ENCODE data around the gene PBX2. TPM values are rescaled to one million over a fixed set of nuclear protein-coding genes. Genes with fewer than 3 reads are reported as not detected.

Gene PBX2
- total RNA-seq, 1 experiment from 2014 or later = 130 TPM

GRCh38 chr6:32175711-32176475, 14.1 kb downstream of the PBX2 start, which contains the start of gene AGPAT1 (continued):
- TF ChIP-seq, protein P1, sequence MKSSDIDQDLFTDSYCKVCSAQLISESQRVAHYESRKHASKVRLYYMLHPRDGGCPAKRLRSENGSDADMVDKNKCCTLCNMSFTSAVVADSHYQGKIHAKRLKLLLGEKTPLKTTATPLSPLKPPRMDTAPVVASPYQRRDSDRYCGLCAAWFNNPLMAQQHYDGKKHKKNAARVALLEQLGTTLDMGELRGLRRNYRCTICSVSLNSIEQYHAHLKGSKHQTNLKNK (CRISPR knock-in tag; IDR thresholded peaks at IDR 0.05) = no peak
- TF ChIP-seq IRF2 (CRISPR knock-in tag; IDR thresholded peaks at IDR 0.05; ENCODE audit: borderline replicate concordance, low read depth) = no peak
- TF ChIP-seq ZNF396 (CRISPR knock-in tag; IDR thresholded peaks at IDR 0.05; ENCODE audit: borderline replicate concordance) = no peak
- no peak for TF ChIP-seq ELF4 (CRISPR knock-in tag; IDR thresholded peaks at IDR 0.05; ENCODE audit: low read depth)
- no peak for TF ChIP-seq OVOL2 (CRISPR knock-in tag; IDR thresholded peaks at IDR 0.05; ENCODE audit: borderline replicate concordance)
- TF ChIP-seq NR2C2 (CRISPR knock-in tag; IDR thresholded peaks at IDR 0.05) = no peak
- TF ChIP-seq NFE2L1 (CRISPR knock-in tag; IDR thresholded peaks at IDR 0.05) = no peak
- no peak for TF ChIP-seq JAZF1 (CRISPR knock-in tag; IDR thresholded peaks at IDR 0.05)
- no peak for TF ChIP-seq SMAD3 (CRISPR knock-in tag; IDR thresholded peaks at IDR 0.05; ENCODE audit: borderline replicate concordance)
- TF ChIP-seq, protein P2, sequence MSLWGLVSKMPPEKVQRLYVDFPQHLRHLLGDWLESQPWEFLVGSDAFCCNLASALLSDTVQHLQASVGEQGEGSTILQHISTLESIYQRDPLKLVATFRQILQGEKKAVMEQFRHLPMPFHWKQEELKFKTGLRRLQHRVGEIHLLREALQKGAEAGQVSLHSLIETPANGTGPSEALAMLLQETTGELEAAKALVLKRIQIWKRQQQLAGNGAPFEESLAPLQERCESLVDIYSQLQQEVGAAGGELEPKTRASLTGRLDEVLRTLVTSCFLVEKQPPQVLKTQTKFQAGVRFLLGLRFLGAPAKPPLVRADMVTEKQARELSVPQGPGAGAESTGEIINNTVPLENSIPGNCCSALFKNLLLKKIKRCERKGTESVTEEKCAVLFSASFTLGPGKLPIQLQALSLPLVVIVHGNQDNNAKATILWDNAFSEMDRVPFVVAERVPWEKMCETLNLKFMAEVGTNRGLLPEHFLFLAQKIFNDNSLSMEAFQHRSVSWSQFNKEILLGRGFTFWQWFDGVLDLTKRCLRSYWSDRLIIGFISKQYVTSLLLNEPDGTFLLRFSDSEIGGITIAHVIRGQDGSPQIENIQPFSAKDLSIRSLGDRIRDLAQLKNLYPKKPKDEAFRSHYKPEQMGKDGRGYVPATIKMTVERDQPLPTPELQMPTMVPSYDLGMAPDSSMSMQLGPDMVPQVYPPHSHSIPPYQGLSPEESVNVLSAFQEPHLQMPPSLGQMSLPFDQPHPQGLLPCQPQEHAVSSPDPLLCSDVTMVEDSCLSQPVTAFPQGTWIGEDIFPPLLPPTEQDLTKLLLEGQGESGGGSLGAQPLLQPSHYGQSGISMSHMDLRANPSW (CRISPR knock-in tag; conservative IDR thresholded peaks at IDR 0.05; ENCODE audit: low read depth) = no peak
- peak; percentile 17; the same call in 1 of the 2 replicates for TF ChIP-seq MAX (CRISPR knock-in tag; IDR thresholded peaks at IDR 0.05)
- no peak for TF ChIP-seq KAT7 (CRISPR knock-in tag; IDR thresholded peaks at IDR 0.05; ENCODE audit: borderline replicate concordance)
- 0 out of 2 replicates have a peak, but pooled peaks have one; percentile 42 for TF ChIP-seq CREM (CRISPR knock-in tag; IDR thresholded peaks at IDR 0.05)
- TF ChIP-seq, protein P3, sequence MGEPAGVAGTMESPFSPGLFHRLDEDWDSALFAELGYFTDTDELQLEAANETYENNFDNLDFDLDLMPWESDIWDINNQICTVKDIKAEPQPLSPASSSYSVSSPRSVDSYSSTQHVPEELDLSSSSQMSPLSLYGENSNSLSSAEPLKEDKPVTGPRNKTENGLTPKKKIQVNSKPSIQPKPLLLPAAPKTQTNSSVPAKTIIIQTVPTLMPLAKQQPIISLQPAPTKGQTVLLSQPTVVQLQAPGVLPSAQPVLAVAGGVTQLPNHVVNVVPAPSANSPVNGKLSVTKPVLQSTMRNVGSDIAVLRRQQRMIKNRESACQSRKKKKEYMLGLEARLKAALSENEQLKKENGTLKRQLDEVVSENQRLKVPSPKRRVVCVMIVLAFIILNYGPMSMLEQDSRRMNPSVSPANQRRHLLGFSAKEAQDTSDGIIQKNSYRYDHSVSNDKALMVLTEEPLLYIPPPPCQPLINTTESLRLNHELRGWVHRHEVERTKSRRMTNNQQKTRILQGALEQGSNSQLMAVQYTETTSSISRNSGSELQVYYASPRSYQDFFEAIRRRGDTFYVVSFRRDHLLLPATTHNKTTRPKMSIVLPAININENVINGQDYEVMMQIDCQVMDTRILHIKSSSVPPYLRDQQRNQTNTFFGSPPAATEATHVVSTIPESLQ (CRISPR knock-in tag; IDR thresholded peaks at IDR 0.05) = no peak
- peak; percentile 76 for TF ChIP-seq SP1 (CRISPR knock-in tag; conservative IDR thresholded peaks at IDR 0.05)
- TF ChIP-seq, protein P4, sequence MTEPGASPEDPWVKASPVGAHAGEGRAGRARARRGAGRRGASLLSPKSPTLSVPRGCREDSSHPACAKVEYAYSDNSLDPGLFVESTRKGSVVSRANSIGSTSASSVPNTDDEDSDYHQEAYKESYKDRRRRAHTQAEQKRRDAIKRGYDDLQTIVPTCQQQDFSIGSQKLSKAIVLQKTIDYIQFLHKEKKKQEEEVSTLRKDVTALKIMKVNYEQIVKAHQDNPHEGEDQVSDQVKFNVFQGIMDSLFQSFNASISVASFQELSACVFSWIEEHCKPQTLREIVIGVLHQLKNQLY (CRISPR knock-in tag; IDR thresholded peaks at IDR 0.05) = no peak
- no peak for TF ChIP-seq GABPB1 (CRISPR knock-in tag; IDR thresholded peaks at IDR 0.05)
- peak; percentile 67 for TF ChIP-seq NFYB (CRISPR knock-in tag; conservative IDR thresholded peaks at IDR 0.05; ENCODE audit: low read depth)

- POLR2A ChIA-PET = no interaction called here
- no peak for ATAC-seq
These were observed 14.7 kb downstream of the PBX2 start for GRCh38 chr6:32175322-32175710.

More at GRCh38 chr6:32175322-32175710, 14.7 kb downstream of the PBX2 start:
- Mint-ChIP-seq H3K4me1 (peaks cover 38% of the 10 kb centered on the region), H3K36me3 (peaks cover 21% of the 10 kb centered on the region), H3K4me3 (peak overlapping the region; percentile 82), H3K27ac (no peak overlapping the region), H3K9me3 (no peaks in the 10 kb centered on the region), H3K27me3 (ENCODE audit: low read depth) (no peaks in the 10 kb centered on the region)
- CTCF ChIA-PET = no interaction called here
- DNase-seq (ENCODE audit: low spot score) = no peak
- TF ChIP-seq, protein P5, sequence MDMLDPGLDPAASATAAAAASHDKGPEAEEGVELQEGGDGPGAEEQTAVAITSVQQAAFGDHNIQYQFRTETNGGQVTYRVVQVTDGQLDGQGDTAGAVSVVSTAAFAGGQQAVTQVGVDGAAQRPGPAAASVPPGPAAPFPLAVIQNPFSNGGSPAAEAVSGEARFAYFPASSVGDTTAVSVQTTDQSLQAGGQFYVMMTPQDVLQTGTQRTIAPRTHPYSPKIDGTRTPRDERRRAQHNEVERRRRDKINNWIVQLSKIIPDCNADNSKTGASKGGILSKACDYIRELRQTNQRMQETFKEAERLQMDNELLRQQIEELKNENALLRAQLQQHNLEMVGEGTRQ (CRISPR knock-in tag; IDR thresholded peaks at IDR 0.05) = no peak
- no peak for TF ChIP-seq ZNF121 (CRISPR knock-in tag; IDR thresholded peaks at IDR 0.05)
- TF ChIP-seq ZNF317 (CRISPR knock-in tag; IDR thresholded peaks at IDR 0.05; ENCODE audit: borderline replicate concordance, low read depth) = no peak
